DOHH2 (cell line): ENCODE data around the gene SHC4.

Experiments
- H3F3A ChIP-seq: fragments of 200-600 bp; sonication (generic), shearing (Covaris generic); 2 replicates; pipeline ENCODE4 v1.6.0; 2016; ENCODE audit warnings: antibody characterized with exemption, mild to moderate bottlenecking; ENCODE audit not compliant: control insufficient read depth, insufficient read depth
- H3K27ac ChIP-seq: fragments of 200-600 bp; sonication (generic); 2 replicates; pipeline ENCODE4 v1.5.1; 2014; ENCODE audit warnings: low read depth, mild to moderate bottlenecking, low read length, moderate library complexity
- H3K27me3 ChIP-seq: fragments of 200-600 bp; sonication (generic); 2 replicates; pipeline ENCODE4 v1.6.1; 2014; ENCODE audit warnings: mild to moderate bottlenecking, low read length, mixed read lengths; ENCODE audit not compliant: control insufficient read depth
- H3K36me3 ChIP-seq: fragments of 200-600 bp; sonication (generic); 2 replicates; pipeline ENCODE4 v1.6.1; 2014; ENCODE audit warnings: mild to moderate bottlenecking, low read length, moderate library complexity, mixed read lengths; ENCODE audit not compliant: control insufficient read depth
- H3K4me1 ChIP-seq: fragments of 200-600 bp; sonication (generic); 2 replicates; pipeline ENCODE4 v1.6.1; 2014; ENCODE audit warnings: mild to moderate bottlenecking, low read length, mixed read lengths; ENCODE audit not compliant: control insufficient read depth
- H3K4me2 ChIP-seq: fragments of 200-600 bp; sonication (generic); 2 replicates; pipeline ENCODE4 v1.6.0; 2014; ENCODE audit warnings: mild to moderate bottlenecking, low read length, moderate library complexity
- H3K4me3 ChIP-seq: fragments of 200-600 bp; sonication (generic); 2 replicates; pipeline ENCODE4 v1.5.1; 2014; ENCODE audit warnings: mild to moderate bottlenecking, low read length, mixed read lengths
- H3K79me2 ChIP-seq: fragments of 200-600 bp; sonication (generic); 2 replicates; pipeline ENCODE4 v1.6.1; 2014; ENCODE audit warnings: mild to moderate bottlenecking, low read length, mixed read lengths; ENCODE audit not compliant: control insufficient read depth
- H3K9me2 ChIP-seq: fragments of 200-600 bp; sonication (generic); replicated peaks from 2 replicates; pipeline ENCODE4 v1.6.1; 2014; ENCODE audit warnings: mild to moderate bottlenecking, low read length, mixed read lengths; ENCODE audit not compliant: control insufficient read depth
- H3K9me3 ChIP-seq: fragments of 200-600 bp; sonication (generic); 2 replicates; pipeline ENCODE4 v1.6.1; 2014; ENCODE audit warnings: antibody characterized with exemption, low read length, mixed read lengths; ENCODE audit not compliant: control insufficient read depth, insufficient read depth
- H4K20me1 ChIP-seq: fragments of 200-600 bp; sonication (generic); 2 replicates; pipeline ENCODE4 v1.6.0; 2014; ENCODE audit warnings: low read depth, mild to moderate bottlenecking, antibody characterized with exemption, low read length, moderate library complexity; ENCODE audit not compliant: control insufficient read depth, insufficient read depth
- CTCF ChIP-seq: fragments of 200-600 bp; sonication (generic); IDR thresholded peaks from one replicate; pipeline ENCODE4 v1.5.1; 2014; ENCODE audit warnings: antibody characterized with exemption, mild to moderate bottlenecking, low read depth, low read length; ENCODE audit not compliant: poor library complexity, severe bottlenecking
- EZH2phosphoT487 ChIP-seq: fragments of 200-600 bp; sonication (generic); IDR thresholded peaks from 2 replicates; pipeline ENCODE4 v1.6.1; 2017; ENCODE audit warnings: borderline replicate concordance, mild to moderate bottlenecking, antibody characterized with exemption, low read length, moderate library complexity, mixed read lengths

The SHC4 gene

DNA sequence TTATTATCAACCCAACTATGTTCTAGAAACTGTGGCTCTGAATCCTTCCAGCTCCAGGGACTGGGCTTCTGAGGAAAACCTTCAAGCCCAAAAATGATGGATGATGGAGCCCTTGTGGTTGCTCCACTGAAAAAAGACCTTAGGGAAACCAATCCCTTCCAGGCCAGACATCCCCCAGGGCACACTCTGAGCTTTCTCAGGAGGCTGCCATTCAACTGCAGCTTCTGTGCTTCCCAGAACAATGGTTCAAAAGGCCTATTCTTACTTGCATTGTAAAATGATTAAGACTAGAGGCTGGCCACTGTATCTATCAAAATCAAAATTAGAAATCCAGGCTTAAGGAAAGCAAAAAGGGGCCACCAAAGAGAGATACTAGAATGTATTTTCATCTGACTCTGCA lies 58.5 kb downstream of the SHC4 start:
- no peaks in the 10 kb centered on the region for H3K36me3 ChIP-seq
- H3K27me3 ChIP-seq = no peaks in the 10 kb centered on the region
- no peaks in the 10 kb centered on the region for H3K9me2 ChIP-seq
- TF ChIP-seq CTCF = no peak
- no peak for TF ChIP-seq EZH2phosphoT487
- H3K79me2 ChIP-seq = no peaks in the 10 kb centered on the region
- no peak overlapping the region for H3K4me2 ChIP-seq
- H3F3A ChIP-seq = no peaks in the 10 kb centered on the region
- no peaks in the 10 kb centered on the region for H4K20me1 ChIP-seq
- H3K27ac ChIP-seq = no peak overlapping the region
- H3K9me3 ChIP-seq = no peaks in the 10 kb centered on the region
- H3K4me3 ChIP-seq = no peak overlapping the region
- H3K4me1 ChIP-seq = no peaks in the 10 kb centered on the region

- Histone ChIP-seq H3K4me1 (no peaks in the 10 kb centered on the region), H3F3A (no peaks in the 10 kb centered on the region), H3K4me3 (no peak overlapping the region), H3K36me3 (no peaks in the 10 kb centered on the region), H3K9me3 (no peaks in the 10 kb centered on the region), H3K27me3 (no peaks in the 10 kb centered on the region), H3K27ac (no peak overlapping the region), H3K4me2 (no peak overlapping the region), H4K20me1 (no peaks in the 10 kb centered on the region), H3K79me2 (no peaks in the 10 kb centered on the region), H3K9me2 (no peaks in the 10 kb centered on the region)
- no peak for TF ChIP-seq EZH2phosphoT487
- no peak for TF ChIP-seq CTCF
Measured at GRCh38 chr15:48904758-48905157, 59.0 kb downstream of the SHC4 start.

DNA sequence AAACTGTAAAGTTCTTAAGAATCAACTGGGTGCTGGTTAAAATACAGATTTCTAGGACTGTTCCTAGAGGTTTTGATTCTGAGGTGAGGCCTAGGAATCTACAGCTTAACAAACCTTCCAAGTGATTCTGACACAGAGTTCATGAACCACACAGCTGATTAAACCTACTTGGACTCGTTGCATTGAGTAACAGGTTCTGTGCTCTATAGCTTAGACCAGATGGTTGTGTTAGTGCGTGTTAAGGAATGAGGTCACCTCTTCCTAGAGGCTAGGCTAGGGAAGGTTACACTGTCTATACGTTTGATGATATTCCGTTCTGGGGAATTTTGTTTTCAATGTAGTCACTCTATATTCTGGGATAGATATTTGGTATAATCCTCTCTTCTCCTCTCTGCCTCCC lies 63.9 kb downstream of the SHC4 start:
- no peak overlapping the region for H3K4me2 ChIP-seq
- no peak for TF ChIP-seq CTCF
- no peak for TF ChIP-seq EZH2phosphoT487
- no peaks in the 10 kb centered on the region for H3F3A ChIP-seq
- peaks cover 9% of the 10 kb centered on the region for H3K27me3 ChIP-seq
- no peaks in the 10 kb centered on the region for H3K79me2 ChIP-seq
- H3K9me2 ChIP-seq = no peaks in the 10 kb centered on the region
- no peaks in the 10 kb centered on the region for H4K20me1 ChIP-seq
- no peaks in the 10 kb centered on the region for H3K4me1 ChIP-seq
- H3K4me3 ChIP-seq = no peak overlapping the region
- no peak overlapping the region for H3K27ac ChIP-seq
- H3K36me3 ChIP-seq = no peaks in the 10 kb centered on the region
- H3K9me3 ChIP-seq = no peaks in the 10 kb centered on the region

- peaks cover 15% of the 10 kb centered on the region for H3K27me3 ChIP-seq
- H3K4me1 ChIP-seq = no peaks in the 10 kb centered on the region
- no peak for TF ChIP-seq CTCF
- TF ChIP-seq EZH2phosphoT487 = no peak
- no peaks in the 10 kb centered on the region for H3K79me2 ChIP-seq
- no peaks in the 10 kb centered on the region for H3K9me3 ChIP-seq
- H3K9me2 ChIP-seq = no peaks in the 10 kb centered on the region
- no peak overlapping the region for H3K27ac ChIP-seq
- no peaks in the 10 kb centered on the region for H3K36me3 ChIP-seq
- H3K4me3 ChIP-seq = no peak overlapping the region
- no peaks in the 10 kb centered on the region for H4K20me1 ChIP-seq
- H3K4me2 ChIP-seq = no peak overlapping the region
- no peaks in the 10 kb centered on the region for H3F3A ChIP-seq
Measured at GRCh38 chr15:48898446-48898845, 65.3 kb downstream of the SHC4 start.
